ENCODE data around the gene NFIA. TPM values are rescaled to one million over a fixed set of nuclear protein-coding genes. Genes with fewer than 3 reads are reported as not detected.
A peak's percentile ranks its signal among the peaks of the same experiment; 100 is the strongest.

Gene NFIA
- total RNA-seq, 1 experiment from 2014 or later, result 12.7 TPM

DNA sequence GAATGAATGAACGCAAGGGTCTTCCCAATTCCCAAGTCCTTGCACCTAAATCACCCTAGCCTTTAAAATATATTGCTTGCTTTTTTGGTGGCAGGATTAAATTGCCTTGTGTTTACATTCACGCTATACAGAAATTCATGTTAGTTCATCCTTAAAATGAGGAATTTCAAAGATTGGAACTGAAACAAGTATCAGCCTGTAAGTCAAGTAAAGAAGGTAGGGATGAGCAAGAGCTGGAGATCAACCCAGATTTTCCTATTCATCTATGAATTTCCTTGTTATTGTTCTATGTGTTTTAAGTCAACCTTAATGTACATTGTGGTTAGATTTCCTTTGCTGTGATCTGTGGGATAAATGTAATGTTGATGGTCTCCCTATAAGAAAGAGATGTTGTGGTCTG lies 248.2 kb downstream of the NFIA start:
- no peak for DNase-seq
- Histone ChIP-seq H3F3A (ENCODE audit: low read length, unreplicated experiment) (no peaks in the 10 kb centered on the region), H3K9me3 (ENCODE audit: low read length) (no peaks in the 10 kb centered on the region), H4K20me1 (ENCODE audit: low read length) (no peaks in the 10 kb centered on the region), H3K9ac (ENCODE audit: low read length) (no peak overlapping the region), H3K27ac (ENCODE audit: low read length) (peak overlapping the region; percentile 66), H3K27me3 (ENCODE audit: low read length) (no peaks in the 10 kb centered on the region), H3K4me2 (ENCODE audit: low read length) (no peak overlapping the region), H3K36me3 (ENCODE audit: low read depth, low read length) (no peaks in the 10 kb centered on the region), H2AFZ (ENCODE audit: low read length) (no peak overlapping the region), H3K4me3 (ENCODE audit: low read length) (no peak overlapping the region), H3K4me1 (ENCODE audit: insufficient read depth, low read length) (peaks cover 13% of the 10 kb centered on the region), H3K9me2 (replicated peaks; ENCODE audit: low read length) (no peaks in the 10 kb centered on the region), H3K79me2 (ENCODE audit: low read length) (no peaks in the 10 kb centered on the region)
- POLR2A ChIA-PET (ENCODE audit: unreplicated experiment), result no interaction called here
- CTCF ChIA-PET, result no interaction called here
- TF ChIP-seq, protein P1, sequence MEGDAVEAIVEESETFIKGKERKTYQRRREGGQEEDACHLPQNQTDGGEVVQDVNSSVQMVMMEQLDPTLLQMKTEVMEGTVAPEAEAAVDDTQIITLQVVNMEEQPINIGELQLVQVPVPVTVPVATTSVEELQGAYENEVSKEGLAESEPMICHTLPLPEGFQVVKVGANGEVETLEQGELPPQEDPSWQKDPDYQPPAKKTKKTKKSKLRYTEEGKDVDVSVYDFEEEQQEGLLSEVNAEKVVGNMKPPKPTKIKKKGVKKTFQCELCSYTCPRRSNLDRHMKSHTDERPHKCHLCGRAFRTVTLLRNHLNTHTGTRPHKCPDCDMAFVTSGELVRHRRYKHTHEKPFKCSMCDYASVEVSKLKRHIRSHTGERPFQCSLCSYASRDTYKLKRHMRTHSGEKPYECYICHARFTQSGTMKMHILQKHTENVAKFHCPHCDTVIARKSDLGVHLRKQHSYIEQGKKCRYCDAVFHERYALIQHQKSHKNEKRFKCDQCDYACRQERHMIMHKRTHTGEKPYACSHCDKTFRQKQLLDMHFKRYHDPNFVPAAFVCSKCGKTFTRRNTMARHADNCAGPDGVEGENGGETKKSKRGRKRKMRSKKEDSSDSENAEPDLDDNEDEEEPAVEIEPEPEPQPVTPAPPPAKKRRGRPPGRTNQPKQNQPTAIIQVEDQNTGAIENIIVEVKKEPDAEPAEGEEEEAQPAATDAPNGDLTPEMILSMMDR (conservative IDR thresholded peaks at IDR 0.05; ENCODE audit: low read depth, low read length), result no peak
- TF ChIP-seq EZH2phosphoT487 (IDR thresholded peaks at IDR 0.05; ENCODE audit: borderline replicate concordance, low read length) (no peak), EZH2 (IDR thresholded peaks at IDR 0.05; ENCODE audit: low read length, unreplicated experiment) (no peak)
- BruUV-seq (replicated peaks), result no TSS peak
- intact Hi-C loops (cut with micrococcal nuclease), result no loop called here
- no peak for ATAC-seq

DNA sequence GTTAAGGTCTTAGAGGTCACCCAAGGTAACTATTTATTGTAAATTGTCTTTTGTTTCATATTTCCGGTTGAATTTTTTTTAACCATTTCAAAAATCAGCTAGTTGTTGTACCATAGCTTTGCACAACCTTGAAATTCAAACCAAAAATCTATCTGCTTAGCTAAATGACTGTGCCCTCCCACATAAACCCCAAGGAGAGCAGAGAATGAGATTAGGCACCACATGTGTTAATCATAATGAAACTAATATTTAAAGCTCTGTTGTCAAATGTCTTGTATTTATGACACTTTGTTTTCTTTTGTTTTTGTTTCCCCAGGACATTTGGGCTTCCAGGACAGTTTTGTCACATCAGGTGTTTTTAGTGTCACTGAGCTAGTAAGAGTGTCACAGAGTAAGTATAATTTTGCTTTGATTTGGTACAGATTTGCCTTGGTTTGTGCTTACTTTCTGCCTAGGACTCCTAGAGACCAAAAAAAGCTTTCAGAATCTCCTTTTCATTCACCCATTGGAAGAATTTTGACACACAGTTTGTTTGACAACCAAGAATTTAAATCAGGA lies 249.9 kb downstream of the NFIA start:
- ChIA-PET POLR2A (ENCODE audit: unreplicated experiment) (no interaction called here), CTCF (no interaction called here)
- no TSS peak for BruUV-seq (replicated peaks)
- H3K4me1 ChIP-seq (ENCODE audit: insufficient read depth, low read length), result peaks cover 19% of the 10 kb centered on the region
- no peaks in the 10 kb centered on the region for H3K79me2 ChIP-seq (ENCODE audit: low read length)
- TF ChIP-seq EZH2phosphoT487 (IDR thresholded peaks at IDR 0.05; ENCODE audit: borderline replicate concordance, low read length) (no peak), EZH2 (IDR thresholded peaks at IDR 0.05; ENCODE audit: low read length, unreplicated experiment) (no peak)
- TF ChIP-seq, protein P1 (conservative IDR thresholded peaks at IDR 0.05; ENCODE audit: low read depth, low read length), result no peak
- ATAC-seq, result no peak
- H3K9ac ChIP-seq (ENCODE audit: low read length), result no peak overlapping the region
- no peaks in the 10 kb centered on the region for H3K9me2 ChIP-seq (replicated peaks; ENCODE audit: low read length)
- H3K9me3 ChIP-seq (ENCODE audit: low read length), result no peaks in the 10 kb centered on the region
- H3K27me3 ChIP-seq (ENCODE audit: low read length), result no peaks in the 10 kb centered on the region
- H3K4me2 ChIP-seq (ENCODE audit: low read length), result no peak overlapping the region
- no peak for DNase-seq
- no peak overlapping the region for H3K27ac ChIP-seq (ENCODE audit: low read length)
- no peaks in the 10 kb centered on the region for H3K36me3 ChIP-seq (ENCODE audit: low read depth, low read length)
- no peak overlapping the region for H3K4me3 ChIP-seq (ENCODE audit: low read length)
- intact Hi-C loops (cut with micrococcal nuclease), result no loop called here
- no peaks in the 10 kb centered on the region for H3F3A ChIP-seq (ENCODE audit: low read length, unreplicated experiment)
- no peaks in the 10 kb centered on the region for H4K20me1 ChIP-seq (ENCODE audit: low read length)
- no peak overlapping the region for H2AFZ ChIP-seq (ENCODE audit: low read length)

DNA sequence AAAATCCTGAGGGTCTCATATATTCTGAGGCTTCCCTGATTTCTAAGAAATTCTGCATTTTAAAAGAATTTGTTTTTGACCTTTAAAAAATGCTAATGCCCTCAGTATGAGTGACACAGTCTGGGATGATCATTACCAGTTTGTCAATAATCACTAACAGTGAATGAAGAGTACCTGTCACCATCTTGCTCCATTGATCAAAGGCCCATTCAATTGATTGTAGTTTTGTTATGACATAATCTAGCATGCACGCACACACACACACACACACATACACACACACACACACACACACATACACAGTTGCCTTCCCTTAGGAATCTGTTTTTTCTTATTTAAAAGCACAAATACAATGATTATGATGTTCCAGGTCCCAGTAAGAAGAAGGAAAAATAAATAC lies 250.4 kb downstream of the NFIA start:
- Histone ChIP-seq H3K4me3 (ENCODE audit: low read length) (no peak overlapping the region), H3K27ac (ENCODE audit: low read length) (no peak overlapping the region), H3K9me2 (replicated peaks; ENCODE audit: low read length) (no peaks in the 10 kb centered on the region), H3K4me2 (ENCODE audit: low read length) (no peak overlapping the region), H2AFZ (ENCODE audit: low read length) (no peak overlapping the region), H3K79me2 (ENCODE audit: low read length) (no peaks in the 10 kb centered on the region), H3F3A (ENCODE audit: low read length, unreplicated experiment) (no peaks in the 10 kb centered on the region), H3K27me3 (ENCODE audit: low read length) (no peaks in the 10 kb centered on the region), H3K36me3 (ENCODE audit: low read depth, low read length) (no peaks in the 10 kb centered on the region), H4K20me1 (ENCODE audit: low read length) (no peaks in the 10 kb centered on the region), H3K4me1 (ENCODE audit: insufficient read depth, low read length) (peaks cover 24% of the 10 kb centered on the region), H3K9ac (ENCODE audit: low read length) (no peak overlapping the region), H3K9me3 (ENCODE audit: low read length) (no peaks in the 10 kb centered on the region)
- no peak for ATAC-seq
- TF ChIP-seq EZH2 (IDR thresholded peaks at IDR 0.05; ENCODE audit: low read length, unreplicated experiment) (no peak), EZH2phosphoT487 (IDR thresholded peaks at IDR 0.05; ENCODE audit: borderline replicate concordance, low read length) (no peak)
- TF ChIP-seq, protein P1 (conservative IDR thresholded peaks at IDR 0.05; ENCODE audit: low read depth, low read length), result no peak
- intact Hi-C loops (cut with micrococcal nuclease), result no loop called here
- BruUV-seq (replicated peaks), result no TSS peak
- CTCF ChIA-PET, result interaction anchor here (0.5 kb wide), 1 partner anchor 251 kb away, joined by 15 read pairs; no protein-coding TSS in a partner anchor
- no peak for DNase-seq
- POLR2A ChIA-PET (ENCODE audit: unreplicated experiment), result no interaction called here

All from PC-3 (cell line).